ENCODE measurements around the gene TAF7L.

Gene TAF7L

DNA sequence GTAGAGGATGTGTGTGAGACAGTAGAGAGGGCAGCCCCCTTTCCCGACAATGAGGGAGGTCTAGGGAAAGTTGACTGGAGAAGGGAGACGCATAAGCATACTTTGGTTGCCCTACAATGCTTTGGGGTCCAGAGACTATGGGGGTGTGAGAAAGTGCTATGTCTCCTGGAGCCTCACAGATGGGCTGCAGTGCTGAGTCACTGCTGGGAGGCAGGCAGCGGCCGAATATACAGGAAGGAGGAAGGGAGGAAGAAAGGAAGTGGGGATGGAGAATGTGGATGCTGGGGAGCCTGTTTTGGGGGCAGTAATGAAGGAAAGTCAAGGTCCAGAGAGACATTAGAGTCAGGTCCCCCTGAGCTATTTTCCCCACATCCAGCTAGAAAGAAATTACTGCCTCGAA, 58.8 kb downstream of the TAF7L start:
- TF ChIP-seq, protein P1, sequence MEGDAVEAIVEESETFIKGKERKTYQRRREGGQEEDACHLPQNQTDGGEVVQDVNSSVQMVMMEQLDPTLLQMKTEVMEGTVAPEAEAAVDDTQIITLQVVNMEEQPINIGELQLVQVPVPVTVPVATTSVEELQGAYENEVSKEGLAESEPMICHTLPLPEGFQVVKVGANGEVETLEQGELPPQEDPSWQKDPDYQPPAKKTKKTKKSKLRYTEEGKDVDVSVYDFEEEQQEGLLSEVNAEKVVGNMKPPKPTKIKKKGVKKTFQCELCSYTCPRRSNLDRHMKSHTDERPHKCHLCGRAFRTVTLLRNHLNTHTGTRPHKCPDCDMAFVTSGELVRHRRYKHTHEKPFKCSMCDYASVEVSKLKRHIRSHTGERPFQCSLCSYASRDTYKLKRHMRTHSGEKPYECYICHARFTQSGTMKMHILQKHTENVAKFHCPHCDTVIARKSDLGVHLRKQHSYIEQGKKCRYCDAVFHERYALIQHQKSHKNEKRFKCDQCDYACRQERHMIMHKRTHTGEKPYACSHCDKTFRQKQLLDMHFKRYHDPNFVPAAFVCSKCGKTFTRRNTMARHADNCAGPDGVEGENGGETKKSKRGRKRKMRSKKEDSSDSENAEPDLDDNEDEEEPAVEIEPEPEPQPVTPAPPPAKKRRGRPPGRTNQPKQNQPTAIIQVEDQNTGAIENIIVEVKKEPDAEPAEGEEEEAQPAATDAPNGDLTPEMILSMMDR (IDR thresholded peaks at IDR 0.05): no peak

DNA sequence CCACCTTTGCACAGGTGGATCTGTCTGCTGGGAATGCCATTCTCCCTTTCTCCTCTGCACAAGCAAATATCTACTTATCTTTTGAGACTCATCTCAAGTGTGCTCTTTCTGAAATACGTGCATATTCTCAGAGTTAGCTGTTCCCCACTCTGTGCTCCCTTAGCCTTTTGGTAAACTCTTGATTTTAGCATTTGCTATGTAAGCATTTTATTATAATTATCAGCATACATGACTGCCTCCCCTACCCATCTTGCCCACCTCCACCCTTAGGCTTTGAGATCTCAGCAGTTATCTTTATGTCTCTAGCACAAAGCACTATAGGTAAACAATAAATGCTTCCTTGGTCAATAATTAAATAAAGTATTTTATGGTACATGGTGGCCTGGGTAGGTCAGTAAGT, 60.1 kb downstream of the TAF7L start:
- TF ChIP-seq, protein P1 (IDR thresholded peaks at IDR 0.05): no peak

DNA sequence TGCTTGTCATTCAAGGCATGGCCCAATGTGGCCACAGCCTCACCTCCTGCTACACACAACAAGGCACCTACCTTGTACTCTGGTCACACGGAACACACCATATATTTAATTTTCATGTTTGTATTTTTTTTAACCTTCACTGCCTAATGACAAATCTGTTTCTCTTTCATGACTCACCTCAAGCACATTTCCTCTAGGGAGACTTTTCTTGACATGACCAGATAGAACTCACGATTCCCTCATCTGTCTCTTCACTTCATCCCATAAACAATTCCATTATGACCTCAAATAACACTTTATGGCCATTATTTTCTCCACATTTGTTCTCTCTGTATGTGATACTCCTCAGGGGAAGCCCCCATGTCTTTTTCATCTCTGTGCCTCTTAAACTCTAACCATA, 60.5 kb downstream of the TAF7L start:
- TF ChIP-seq, protein P1 (IDR thresholded peaks at IDR 0.05): no peak

DNA sequence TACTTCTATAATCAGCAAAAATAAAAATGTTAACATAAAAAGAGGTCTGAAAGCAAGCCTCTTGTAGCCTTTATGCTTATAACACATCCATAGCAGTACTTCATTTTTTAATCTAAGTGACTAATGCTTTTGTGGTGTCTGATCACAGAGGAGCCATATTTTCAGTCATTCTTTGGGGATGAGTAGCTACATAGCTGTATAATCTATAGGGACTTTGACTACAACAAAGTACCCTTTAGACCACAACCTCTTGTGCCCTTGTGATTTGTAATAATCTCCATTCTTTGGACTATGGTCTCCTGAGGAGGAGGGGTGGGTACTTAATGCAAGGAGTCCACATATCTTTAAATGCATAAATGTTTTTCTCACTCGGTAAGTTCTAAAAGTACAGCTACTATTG, 62.0 kb downstream of the TAF7L start:
- TF ChIP-seq, protein P1 (IDR thresholded peaks at IDR 0.05): no peak

DNA sequence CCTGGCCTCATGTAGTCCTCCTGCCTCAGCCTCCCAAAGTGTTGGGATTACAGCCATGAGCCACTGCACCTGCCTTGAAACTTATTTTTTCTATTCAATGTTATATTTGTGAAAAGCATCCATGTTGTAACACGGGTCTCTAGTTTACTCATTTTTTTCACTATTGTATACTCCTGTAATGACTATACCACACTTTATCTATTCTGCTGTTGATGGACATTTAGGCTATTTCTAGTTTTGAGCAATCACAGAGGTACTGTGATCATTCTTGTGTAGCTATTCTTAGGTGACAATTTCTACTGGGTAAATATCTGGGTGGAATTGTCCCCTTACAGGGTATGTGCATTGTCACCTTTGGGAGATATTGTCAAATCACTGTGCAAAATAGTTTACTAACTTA, 67.9 kb downstream of the TAF7L start:
- TF ChIP-seq, protein P1 (IDR thresholded peaks at IDR 0.05): no peak

DNA sequence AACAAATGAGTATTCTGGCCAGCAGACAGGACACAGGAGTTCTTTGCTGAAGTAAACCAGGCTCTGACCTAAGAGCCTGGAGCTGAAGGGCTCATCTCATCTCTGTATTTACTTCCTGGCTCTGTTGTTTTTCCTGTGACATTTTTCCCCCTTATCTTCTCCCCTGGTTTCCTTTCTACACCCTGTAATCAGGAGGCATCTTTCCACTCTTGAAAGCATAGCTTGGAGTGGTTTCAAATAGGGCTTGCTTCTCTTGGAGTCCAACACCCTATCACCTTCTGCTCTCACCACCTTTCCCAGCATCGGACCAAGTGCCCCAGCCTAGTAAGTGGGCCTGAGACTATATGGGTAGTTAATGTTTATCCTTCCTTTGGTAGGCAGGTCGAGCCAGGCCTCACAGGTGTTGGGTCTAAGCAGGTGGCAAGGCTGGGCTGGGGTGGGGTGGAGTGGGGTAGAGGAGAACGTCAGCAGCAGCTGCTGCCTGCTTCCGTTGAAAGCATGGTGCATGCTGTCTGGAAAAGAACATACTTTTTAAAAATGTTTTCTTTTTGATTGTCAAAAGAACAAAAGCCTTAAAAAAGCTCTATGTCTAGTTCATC, 70.4 kb downstream of the TAF7L start:
- TF ChIP-seq, protein P1 (IDR thresholded peaks at IDR 0.05): no peak

DNA sequence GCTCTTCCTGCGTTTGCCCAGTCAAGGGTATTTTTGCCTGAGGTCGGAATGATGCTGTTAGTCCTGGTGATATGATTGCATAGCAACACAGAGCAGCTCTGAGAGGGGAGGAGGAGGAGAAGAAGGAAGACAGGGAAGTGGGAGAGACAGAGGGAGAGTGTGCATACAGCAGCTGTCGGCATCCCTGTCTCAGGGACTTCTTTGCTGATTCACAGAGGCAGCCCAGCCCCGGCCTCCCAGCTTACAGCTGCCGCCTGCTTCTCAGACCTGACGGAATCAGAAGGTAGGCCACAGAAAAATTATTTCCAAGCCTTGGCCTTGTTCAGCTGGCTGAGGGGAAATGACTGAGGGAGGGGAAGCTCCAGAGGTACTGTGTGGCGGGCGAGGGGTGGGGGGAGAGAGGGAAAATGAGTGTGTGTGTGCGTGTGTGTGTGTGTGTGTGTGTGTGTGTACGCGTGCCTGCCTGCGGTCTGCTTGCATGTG, 71.2 kb downstream of the TAF7L start:
- TF ChIP-seq, protein P1 (IDR thresholded peaks at IDR 0.05): no peak
